ENCODE results near the gene TBCE.

- TF ChIP-seq EZH2 (IDR thresholded peaks at IDR 0.05; ENCODE audit: low read length, unreplicated experiment) (no peak), CTCF (conservative IDR thresholded peaks at IDR 0.05; ENCODE audit: low read depth, low read length) (no peak), EZH2phosphoT487 (IDR thresholded peaks at IDR 0.05; ENCODE audit: borderline replicate concordance, low read length) (no peak)
Measured at GRCh38 chr1:235468004-235468403, 100.8 kb downstream of the TBCE start.

All from PC-3 (cell line).